Measurements from ENCODE around the gene EXPH5. TPM values are rescaled to one million over a fixed set of nuclear protein-coding genes. Genes with fewer than 3 reads are reported as not detected.

Gene EXPH5, protein sequence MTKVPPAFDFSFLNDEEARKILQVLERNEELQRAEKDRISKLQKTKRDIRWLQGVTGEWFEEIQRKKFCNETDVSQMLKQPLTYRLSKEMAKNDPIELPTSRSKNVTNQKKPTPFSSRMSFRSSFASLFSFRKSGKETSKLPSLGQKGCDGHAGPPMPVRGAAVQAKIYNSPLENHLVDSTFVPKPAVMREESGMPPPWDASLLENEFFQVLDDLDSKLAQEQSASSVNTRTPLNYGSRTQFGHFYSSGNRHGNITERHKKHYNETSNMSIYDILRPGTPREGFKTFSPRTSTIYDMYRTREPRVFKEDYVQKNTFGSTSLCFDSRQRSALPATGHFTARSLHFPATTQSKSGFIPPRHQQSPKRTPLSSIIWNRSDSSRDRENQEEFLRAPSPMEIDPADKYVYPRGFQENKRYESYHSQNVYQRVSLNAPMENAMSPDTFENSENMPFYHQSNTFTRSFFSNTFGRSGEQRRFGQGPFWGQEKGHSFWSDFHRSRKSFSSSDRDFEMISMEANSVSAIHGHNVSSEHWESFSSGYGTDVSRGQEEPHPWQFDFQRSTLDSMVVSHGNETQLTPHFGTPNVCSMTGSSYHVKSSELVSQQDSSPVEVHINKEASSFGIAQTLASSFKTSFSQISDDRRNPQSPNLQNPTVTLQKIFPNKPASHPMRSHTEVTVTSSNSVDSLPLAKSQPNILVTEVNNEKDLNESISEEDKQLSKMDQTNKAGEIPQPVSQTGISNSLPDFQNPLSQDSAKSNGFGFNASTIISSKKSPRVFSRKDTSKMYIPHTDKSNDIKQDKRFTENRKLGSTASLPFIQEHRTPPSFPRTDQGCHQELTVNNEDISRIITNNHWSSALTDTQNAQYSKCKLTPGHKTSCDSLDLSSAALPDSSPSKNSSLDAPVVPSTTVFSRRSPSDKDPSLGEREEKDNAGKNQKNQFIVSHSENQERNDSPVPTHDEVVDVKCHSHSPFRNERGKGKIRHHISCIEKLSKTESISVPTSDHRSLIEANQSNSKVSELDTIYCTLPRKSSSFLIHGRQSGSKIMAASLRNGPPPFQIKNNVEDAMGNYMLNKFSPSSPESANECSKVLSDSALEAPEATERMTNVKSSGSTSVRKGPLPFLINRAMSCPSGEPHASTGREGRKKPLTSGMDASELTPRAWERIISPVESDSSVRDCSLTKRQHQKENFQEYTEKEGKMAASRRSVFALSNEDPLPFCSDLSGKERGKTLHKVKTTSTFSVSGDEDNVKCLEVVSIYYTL (N-terminal part only)
- total RNA-seq (2022; extraction: Qiagen RNA extraction) = 0.05 to 0.06 TPM (median 0.05 TPM) in 4 of 5 replicates, not detected in the other

DNA sequence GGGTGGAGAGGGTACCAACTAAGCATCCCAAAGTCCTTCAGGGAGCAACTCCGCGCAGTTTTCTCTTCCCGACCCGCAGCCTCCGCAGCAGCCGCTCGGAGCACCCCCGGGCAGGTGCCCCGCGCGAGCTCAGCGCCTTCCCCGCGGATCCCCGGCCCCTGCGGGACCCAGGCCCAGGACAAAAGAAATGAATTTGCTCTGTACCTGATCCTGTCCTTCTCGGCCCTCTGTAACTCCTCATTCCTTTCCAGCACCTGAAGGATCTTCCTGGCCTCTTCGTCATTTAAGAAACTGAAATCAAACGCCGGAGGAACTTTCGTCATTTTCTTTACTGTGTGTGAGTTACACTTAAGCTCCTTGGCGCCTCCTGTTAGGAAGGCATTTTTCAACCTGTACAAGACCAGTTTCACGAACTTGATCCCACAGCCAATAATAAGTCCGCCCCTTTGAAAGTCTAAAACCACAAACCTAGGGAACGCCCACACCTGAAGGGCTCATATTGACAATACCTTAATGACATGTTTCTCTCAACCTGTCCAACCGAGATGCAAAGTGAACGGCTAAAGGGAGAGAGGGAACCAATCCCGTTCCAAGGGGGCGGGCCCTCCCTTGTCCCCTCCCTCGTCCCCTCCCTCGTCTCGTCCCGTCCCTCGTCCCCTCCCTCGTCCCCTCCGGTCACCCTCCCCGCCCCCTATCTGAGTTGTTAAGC lies at the start of gene EXPH5:
Gene EXPH5 (minus strand): TSS at position 555 of the 709 bp plus-strand sequence. CDS start 232 bp downstream, at position 323.

DNA sequence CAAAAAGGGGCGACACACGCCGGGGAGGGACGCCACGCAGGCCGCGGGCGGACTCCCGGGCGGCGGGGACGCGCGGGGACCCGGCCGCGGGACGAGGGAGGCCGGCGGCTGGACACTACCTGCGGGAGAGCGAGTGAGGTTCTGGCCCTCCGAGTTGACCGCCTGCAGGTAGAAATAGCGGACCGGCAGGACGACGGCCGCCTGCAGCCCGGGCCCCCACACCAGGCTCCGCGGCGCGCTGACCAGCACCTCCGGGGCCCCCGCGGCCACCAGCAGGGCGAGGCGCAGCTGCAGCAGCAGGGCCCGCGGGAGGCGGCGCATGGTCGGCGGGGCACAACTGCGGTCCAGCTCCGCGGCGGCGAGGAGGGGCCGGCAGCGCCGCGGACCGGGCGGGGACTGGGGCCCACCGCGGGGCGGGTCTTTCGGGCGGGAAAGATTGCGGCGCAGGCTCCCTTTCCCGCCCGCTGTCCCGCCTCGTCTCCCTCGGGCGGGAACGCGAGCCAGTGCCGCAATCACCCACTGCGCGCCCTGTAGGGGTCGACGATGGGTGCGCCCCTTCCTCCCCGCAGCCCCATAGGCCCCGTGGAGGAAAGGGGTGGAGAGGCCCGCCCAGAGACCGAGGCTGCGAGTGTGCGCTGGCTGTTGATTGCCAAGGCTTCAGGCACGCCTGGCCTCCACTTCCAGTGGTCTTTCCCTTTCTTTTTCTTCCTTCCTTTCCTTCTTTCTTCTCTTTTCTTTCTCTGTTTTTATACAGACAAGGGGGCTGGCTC lies 95.3 kb downstream of the EXPH5 start, which contains the start of gene POGLUT3:
Gene POGLUT3 (minus strand): TSS at position 339 of the 770 bp plus-strand sequence. CDS start 18 bp downstream, at position 321.

DNA sequence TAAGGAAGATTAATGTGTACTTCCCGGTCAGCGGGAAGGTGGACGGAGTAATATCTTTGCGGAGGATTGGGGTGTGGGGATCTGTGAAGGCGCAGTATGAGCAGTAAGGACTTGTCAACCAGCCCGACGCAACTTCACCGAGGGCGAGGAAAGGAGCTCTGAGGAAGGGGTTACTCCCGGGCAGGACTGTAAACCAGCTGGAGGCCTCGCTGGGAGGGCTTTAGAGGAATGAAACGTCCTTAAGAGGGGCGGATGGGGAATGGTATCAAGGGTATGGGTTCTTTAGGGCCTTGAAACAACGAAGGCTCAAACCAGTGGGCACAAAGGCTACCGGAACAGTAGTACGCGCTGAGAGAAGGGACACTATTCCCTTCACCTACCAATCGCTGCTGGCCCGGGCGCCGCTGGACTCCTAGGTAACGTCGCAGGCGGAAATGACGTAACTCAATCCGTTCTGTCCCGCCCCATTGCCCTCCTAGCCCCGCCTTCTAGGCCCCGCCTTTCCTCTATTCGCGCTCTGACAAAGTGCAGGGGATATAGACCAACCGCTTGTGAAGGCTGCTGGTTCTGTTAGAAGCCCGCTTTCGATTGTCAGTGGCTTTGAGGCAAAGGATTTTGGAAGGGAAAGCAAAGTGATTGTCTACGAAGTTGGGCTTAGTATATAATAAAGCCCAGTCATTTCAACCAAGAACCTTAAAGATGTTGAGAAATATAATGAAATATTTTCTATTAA lies 126.3 kb downstream of the EXPH5 start, which contains the start of gene C11orf65:
Gene C11orf65 (minus strand): TSS at position 439 of the 733 bp plus-strand sequence. CDS start 5,970 bp downstream, outside the sequence.

Other genes with a start within 250 kb of the EXPH5 start
- gene C11orf65, start 126.2 kb downstream of the EXPH5 start, total RNA-seq (2022; extraction: Qiagen RNA extraction) = 0.13 to 0.31 TPM (median 0.26 TPM) in 5 replicates
- 8.6 to 11.5 TPM (median 11.2 TPM) in 5 replicates for gene POGLUT3, start 95.4 kb downstream of the EXPH5 start, total RNA-seq (2022; extraction: Qiagen RNA extraction)
- 33.9 to 40.3 TPM (median 36.7 TPM) in 5 replicates for gene DDX10, start 71.3 kb upstream of the EXPH5 start, total RNA-seq (2022; extraction: Qiagen RNA extraction)

Measured in A549 treated with dexamethasone at 1 μM for 4 hours (cell line).